PC-3 (cell line): ENCODE data around the gene PLXNC1.

Experiments used
- CTCF ChIP-seq: fragments of 300-600 bp; sonication (generic); conservative IDR thresholded peaks from 2 replicates; pipeline ENCODE4 v1.5.1; 2017; ENCODE audit warnings: antibody characterized with exemption, low read depth, mild to moderate bottlenecking, low read length
- EZH2 ChIP-seq: fragments of 300-600 bp; sonication (generic); IDR thresholded peaks from one replicate; pipeline ENCODE4 v1.6.1; 2017; ENCODE audit warnings: antibody characterized with exemption, mild to moderate bottlenecking, low read length; ENCODE audit not compliant: unreplicated experiment
- EZH2phosphoT487 ChIP-seq: fragments of 300-600 bp; sonication (generic); IDR thresholded peaks from 2 replicates; pipeline ENCODE4 v1.6.1; 2018; ENCODE audit warnings: mild to moderate bottlenecking, antibody characterized with exemption, low read length, borderline replicate concordance

DNA sequence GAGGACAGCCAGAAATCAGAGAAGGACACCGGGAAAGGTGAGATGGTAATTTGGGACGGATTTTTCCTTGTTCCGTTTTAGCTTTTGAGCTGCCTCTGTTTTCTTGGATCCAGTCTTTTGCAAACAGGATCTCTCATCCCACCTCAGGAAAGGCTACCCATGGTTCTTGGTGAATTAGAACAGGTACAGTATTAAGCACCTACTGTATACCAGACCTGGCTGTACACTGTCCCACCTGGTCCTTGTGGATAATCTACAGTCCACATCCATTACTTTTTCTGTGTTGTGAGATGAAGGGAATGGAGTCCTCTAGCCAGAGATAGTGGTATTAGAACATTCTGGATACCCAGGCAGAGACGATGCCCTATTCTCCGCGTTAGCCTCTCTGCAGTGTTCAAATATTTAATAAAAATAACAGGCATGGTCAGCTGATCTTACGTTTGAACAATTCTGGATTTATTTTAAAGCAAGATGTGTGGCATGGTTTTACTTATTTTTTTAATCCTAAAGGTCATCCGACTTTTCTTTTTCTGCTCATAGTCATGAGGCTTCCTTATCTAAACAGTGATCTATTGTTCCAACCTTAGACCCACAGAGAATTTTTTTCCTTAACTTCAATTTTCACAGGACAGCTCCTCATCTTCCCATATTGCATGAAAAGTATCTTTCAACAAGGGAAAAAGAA is 18.8 kb downstream of the PLXNC1 start:
- TF ChIP-seq CTCF (no peak), EZH2 (no peak), EZH2phosphoT487 (no peak)
